Measurements from ENCODE around the gene NCAPH2.

Gene NCAPH2

DNA sequence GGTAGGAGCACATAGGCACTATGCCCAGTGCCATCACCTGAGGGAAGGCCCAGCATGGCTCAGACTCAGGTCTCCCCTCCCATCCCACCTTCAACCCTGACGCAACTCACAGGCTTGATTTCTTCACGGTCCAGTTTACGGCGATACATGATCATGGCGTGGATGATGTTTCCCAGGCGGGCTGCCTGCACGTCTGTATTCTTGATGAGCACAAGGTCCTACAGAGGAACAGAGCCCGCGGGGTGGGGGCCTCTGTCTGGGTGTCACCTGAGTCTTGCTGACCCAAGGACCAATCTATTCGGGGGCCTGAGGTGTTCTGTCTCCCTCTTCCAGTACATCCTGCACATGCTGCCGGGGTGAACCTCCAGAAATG, 66.3 kb downstream of the NCAPH2 start:
- no peak for DNase-seq (ENCODE audit: low read depth)
